ENCODE data around the gene GABARAPL1.
A peak's percentile ranks its signal among the peaks of the same experiment; 100 is the strongest.

GABARAPL1 gene

DNA sequence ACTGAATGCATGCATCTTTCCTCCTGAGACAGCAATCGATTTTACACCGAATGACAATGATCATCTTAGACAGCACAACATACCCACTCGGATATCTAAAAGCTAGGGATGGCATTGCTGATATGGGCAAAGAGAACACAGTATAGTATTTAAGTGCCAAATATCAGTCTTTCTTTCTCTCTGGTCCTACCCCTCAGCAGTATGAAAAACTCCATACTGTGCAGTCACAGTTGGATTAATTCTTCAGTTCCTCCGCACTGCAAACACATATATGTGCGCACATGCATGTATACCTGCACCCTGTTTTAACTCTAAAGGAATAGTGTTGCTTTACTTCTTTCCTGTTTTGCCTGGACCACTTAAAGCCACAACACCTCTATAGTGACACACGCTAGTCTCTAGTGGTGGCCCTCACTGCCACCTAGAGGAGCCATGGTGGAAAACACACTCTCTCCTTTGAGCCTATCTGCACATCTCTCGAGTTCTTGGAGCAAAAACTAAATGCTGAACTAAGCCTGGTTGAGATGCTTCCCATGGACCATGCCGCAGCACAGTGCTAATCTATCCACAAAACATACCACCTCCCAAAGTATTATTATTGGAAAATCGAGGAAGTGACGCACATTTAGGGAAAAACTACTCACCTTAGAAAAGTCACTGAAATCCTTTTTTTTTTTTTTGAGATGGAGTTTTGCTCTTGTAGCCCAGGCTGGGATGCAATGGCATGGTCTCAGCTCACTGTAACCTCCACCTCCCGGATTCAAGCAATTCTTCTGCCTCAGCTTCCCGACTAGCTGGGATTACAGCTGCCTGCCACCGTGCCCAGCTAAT, 21.9 kb upstream of the GABARAPL1 start:
- no peak overlapping the region for H2AFZ ChIP-seq (ENCODE audit: low read length)
- H3K4me2 ChIP-seq (ENCODE audit: low read length), result no peak overlapping the region
- no peak overlapping the region for H3K27ac ChIP-seq (ENCODE audit: low read depth, low read length, poor library complexity, severe bottlenecking)
- no peaks in the 10 kb centered on the region for H3K79me2 ChIP-seq (ENCODE audit: insufficient read depth, low read length)
- H4K20me1 ChIP-seq (ENCODE audit: insufficient read depth, low read length), result no peaks in the 10 kb centered on the region
- no peaks in the 10 kb centered on the region for H3F3A ChIP-seq (ENCODE audit: insufficient read depth, low read length)
- no peaks in the 10 kb centered on the region for H3K36me3 ChIP-seq (ENCODE audit: insufficient read depth, low read length)
- H3K4me3 ChIP-seq (ENCODE audit: low read depth, low read length, poor library complexity, severe bottlenecking), result no peak overlapping the region
- peaks cover 12% of the 10 kb centered on the region for H3K4me1 ChIP-seq (ENCODE audit: insufficient read depth, low read length, severe bottlenecking)
- H3K9ac ChIP-seq (ENCODE audit: low read length), result no peak overlapping the region
- no peak for TF ChIP-seq EZH2 (IDR thresholded peaks at IDR 0.05; ENCODE audit: borderline replicate concordance, low read length)
- TF ChIP-seq, protein P1, sequence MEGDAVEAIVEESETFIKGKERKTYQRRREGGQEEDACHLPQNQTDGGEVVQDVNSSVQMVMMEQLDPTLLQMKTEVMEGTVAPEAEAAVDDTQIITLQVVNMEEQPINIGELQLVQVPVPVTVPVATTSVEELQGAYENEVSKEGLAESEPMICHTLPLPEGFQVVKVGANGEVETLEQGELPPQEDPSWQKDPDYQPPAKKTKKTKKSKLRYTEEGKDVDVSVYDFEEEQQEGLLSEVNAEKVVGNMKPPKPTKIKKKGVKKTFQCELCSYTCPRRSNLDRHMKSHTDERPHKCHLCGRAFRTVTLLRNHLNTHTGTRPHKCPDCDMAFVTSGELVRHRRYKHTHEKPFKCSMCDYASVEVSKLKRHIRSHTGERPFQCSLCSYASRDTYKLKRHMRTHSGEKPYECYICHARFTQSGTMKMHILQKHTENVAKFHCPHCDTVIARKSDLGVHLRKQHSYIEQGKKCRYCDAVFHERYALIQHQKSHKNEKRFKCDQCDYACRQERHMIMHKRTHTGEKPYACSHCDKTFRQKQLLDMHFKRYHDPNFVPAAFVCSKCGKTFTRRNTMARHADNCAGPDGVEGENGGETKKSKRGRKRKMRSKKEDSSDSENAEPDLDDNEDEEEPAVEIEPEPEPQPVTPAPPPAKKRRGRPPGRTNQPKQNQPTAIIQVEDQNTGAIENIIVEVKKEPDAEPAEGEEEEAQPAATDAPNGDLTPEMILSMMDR (IDR thresholded peaks at IDR 0.05; ENCODE audit: low read length), result peak; percentile 72
- no peaks in the 10 kb centered on the region; the same call in 1 of the 2 replicates for H3K27me3 ChIP-seq (ENCODE audit: insufficient read depth, low read length)
- no peaks in the 10 kb centered on the region for H3K9me2 ChIP-seq (ENCODE audit: low read depth, low read length)
- no peaks in the 10 kb centered on the region for H3K9me3 ChIP-seq (ENCODE audit: low read length)

DNA sequence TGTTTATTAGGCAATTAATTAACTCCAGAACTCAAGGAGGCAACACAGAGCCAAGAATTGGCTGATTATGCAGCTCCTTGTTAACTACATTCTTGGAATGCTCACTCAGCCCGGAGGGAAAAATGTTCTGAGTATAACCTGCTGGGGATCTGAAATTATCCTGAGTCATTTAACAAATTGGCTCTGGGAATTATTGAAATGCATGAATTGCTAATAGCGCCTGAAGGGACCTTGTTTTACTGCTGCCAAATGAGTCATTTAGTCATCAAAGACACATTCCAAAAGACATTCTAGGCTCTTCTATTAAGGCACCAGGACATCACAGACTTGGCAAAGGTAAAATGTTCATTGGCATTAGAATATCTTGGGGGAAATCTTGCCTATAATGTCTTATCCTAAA, 20.8 kb upstream of the GABARAPL1 start:
- H3K79me2 ChIP-seq (ENCODE audit: insufficient read depth, low read length), result no peaks in the 10 kb centered on the region
- H3K4me2 ChIP-seq (ENCODE audit: low read length), result no peak overlapping the region
- H3K4me1 ChIP-seq (ENCODE audit: insufficient read depth, low read length, severe bottlenecking), result peaks cover 23% of the 10 kb centered on the region
- H3K9me2 ChIP-seq (ENCODE audit: low read depth, low read length), result no peaks in the 10 kb centered on the region
- no peak overlapping the region for H3K4me3 ChIP-seq (ENCODE audit: low read depth, low read length, poor library complexity, severe bottlenecking)
- TF ChIP-seq, protein P1 (IDR thresholded peaks at IDR 0.05; ENCODE audit: low read length), result no peak
- no peak for TF ChIP-seq EZH2 (IDR thresholded peaks at IDR 0.05; ENCODE audit: borderline replicate concordance, low read length)
- no peaks in the 10 kb centered on the region; the same call in 1 of the 2 replicates for H3K27me3 ChIP-seq (ENCODE audit: insufficient read depth, low read length)
- no peaks in the 10 kb centered on the region for H3K36me3 ChIP-seq (ENCODE audit: insufficient read depth, low read length)
- H3F3A ChIP-seq (ENCODE audit: insufficient read depth, low read length), result no peaks in the 10 kb centered on the region
- H3K9ac ChIP-seq (ENCODE audit: low read length), result no peak overlapping the region
- H2AFZ ChIP-seq (ENCODE audit: low read length), result no peak overlapping the region
- H3K27ac ChIP-seq (ENCODE audit: low read depth, low read length, poor library complexity, severe bottlenecking), result no peak overlapping the region
- no peaks in the 10 kb centered on the region for H4K20me1 ChIP-seq (ENCODE audit: insufficient read depth, low read length)
- H3K9me3 ChIP-seq (ENCODE audit: low read length), result no peaks in the 10 kb centered on the region

DNA sequence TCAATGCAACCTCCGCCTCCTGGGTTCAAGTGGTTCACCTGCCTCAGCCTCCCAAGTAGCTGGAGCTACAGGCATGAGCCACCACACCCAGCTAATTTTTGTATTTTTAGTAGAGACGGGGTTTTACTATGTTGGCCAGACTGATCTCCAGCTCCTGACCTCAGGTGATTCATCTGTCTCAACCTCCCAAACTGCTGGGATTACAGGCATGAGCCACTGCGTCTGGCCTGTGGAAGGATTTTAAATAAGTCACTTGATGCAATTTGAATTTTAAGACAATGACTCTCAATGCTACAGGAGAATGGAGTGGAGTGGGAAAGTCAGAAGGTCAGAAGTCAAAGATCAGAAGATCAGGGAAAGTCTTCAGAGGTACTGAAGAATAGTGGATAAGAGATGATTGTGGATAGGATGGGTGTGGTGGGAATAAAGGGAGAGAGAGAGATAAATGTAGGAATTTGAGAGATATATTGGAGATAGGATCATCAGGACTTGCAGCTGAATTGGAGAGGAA, 18.5 kb upstream of the GABARAPL1 start:
- H3K9me2 ChIP-seq (ENCODE audit: low read depth, low read length), result no peaks in the 10 kb centered on the region
- TF ChIP-seq, protein P1 (IDR thresholded peaks at IDR 0.05; ENCODE audit: low read length), result no peak
- TF ChIP-seq EZH2 (IDR thresholded peaks at IDR 0.05; ENCODE audit: borderline replicate concordance, low read length), result no peak
- H3K4me3 ChIP-seq (ENCODE audit: low read depth, low read length, poor library complexity, severe bottlenecking), result no peak overlapping the region
- no peaks in the 10 kb centered on the region for H4K20me1 ChIP-seq (ENCODE audit: insufficient read depth, low read length)
- no peaks in the 10 kb centered on the region; the same call in 1 of the 2 replicates for H3K27me3 ChIP-seq (ENCODE audit: insufficient read depth, low read length)
- no peaks in the 10 kb centered on the region for H3K9me3 ChIP-seq (ENCODE audit: low read length)
- H3K79me2 ChIP-seq (ENCODE audit: insufficient read depth, low read length), result no peaks in the 10 kb centered on the region
- H2AFZ ChIP-seq (ENCODE audit: low read length), result no peak overlapping the region
- no peaks in the 10 kb centered on the region for H3F3A ChIP-seq (ENCODE audit: insufficient read depth, low read length)
- H3K9ac ChIP-seq (ENCODE audit: low read length), result no peak overlapping the region
- no peaks in the 10 kb centered on the region for H3K36me3 ChIP-seq (ENCODE audit: insufficient read depth, low read length)
- no peak overlapping the region for H3K27ac ChIP-seq (ENCODE audit: low read depth, low read length, poor library complexity, severe bottlenecking)
- peaks cover 31% of the 10 kb centered on the region for H3K4me1 ChIP-seq (ENCODE audit: insufficient read depth, low read length, severe bottlenecking)
- H3K4me2 ChIP-seq (ENCODE audit: low read length), result no peak overlapping the region

All from OCI-LY1 (cell line).